Stimulated activated naive CD8-positive, alpha-beta T cell treated with anti-CD3 and anti-CD28 coated beads, Interleukin-15, amount 100 ng/mL, for 72 hours (primary cell): Measurements from ENCODE around the gene CTDSP2.
A peak's percentile ranks its signal among the peaks of the same experiment; 100 is the strongest.
"Not testable (repeated sequence)": the region's sequence is repeated elsewhere in the genome, so short reads cannot be mapped to it uniquely, and the experiment has no call there.

Experiments
- ATAC-seq: fragments of 150-1000 bp; cut with Tn5 transposase; 2 replicates; pipeline ENCODE4 v1.10.0; 2021; ENCODE audit warnings: mild to moderate bottlenecking, moderate library complexity
- DNase-seq, 2 donors: peaks; one replicate each; pipeline ENCODE4 v3.0.0; 2021 to 2022
- H3K27ac Mint-ChIP-seq, 2 donors: one replicate each; pipeline ENCODE4 v1.8.0; 2022; ENCODE audit warnings: mild to moderate bottlenecking in 2 of 2, mixed read lengths in 2 of 2, moderate library complexity in 2 of 2
- H3K27me3 Mint-ChIP-seq: one replicate; pipeline ENCODE4 v1.8.0; 2022; ENCODE audit warnings: mixed read lengths
- H3K4me1 Mint-ChIP-seq: one replicate; pipeline ENCODE4 v1.8.0; 2022; ENCODE audit warnings: mild to moderate bottlenecking, mixed read lengths
- H3K4me3 Mint-ChIP-seq, 2 donors: one replicate each; pipeline ENCODE4 v1.8.0; 2022; ENCODE audit warnings: mild to moderate bottlenecking in 2 of 2, mixed read lengths in 2 of 2, moderate library complexity in 1 of 2
- H3K9me3 Mint-ChIP-seq, 2 donors: one replicate each; pipeline ENCODE4 v1.8.0; 2022; ENCODE audit warnings: mixed read lengths in 2 of 2

The CTDSP2 gene

DNA sequence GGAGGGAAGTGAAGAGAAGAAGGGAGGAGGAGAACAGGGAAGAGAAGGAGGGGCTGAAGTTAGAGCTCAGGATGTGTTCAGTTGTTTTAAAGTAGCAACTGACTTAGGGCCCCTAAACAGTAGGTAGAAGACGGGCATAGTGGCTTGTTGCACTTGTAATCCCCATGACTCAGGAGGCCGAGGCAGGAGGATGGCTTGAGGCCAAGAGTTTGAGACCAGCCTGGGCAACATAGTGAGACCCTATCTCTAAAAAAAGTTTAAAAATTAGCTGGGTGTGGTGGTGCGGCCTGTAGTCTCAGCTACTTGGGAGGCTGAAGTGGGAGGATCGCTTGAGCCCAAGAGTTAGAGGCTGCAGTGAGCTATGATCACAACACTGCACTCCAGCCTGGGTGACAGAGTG is 40.4 kb upstream of the CTDSP2 start:
- not testable (repeated sequence) for H3K4me3 Mint-ChIP-seq

DNA sequence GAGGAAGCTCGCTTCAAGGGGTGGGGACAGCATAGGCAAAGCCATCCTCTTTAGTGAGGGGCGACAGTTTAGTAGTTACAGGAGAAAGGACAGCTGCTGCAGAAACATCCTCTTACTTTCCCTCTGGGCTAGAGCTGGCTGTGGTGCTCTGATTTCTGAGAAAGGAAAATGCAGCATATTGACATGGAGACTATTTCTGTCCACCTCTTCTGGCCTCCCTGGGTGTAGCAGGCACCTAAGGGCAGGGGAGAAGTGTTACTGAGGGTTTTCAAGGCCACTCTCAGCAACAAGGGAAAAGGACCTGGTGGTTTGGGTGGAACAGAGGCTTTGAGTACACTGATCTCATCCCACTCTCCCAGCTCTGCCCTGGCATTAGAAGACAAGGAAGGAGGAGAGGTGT is 40.0 kb upstream of the CTDSP2 start:
- H3K9me3 Mint-ChIP-seq, result peaks cover 0 to 5% of the 10 kb centered on the region in 2 donors
- peaks cover 7% of the 10 kb centered on the region for H3K27me3 Mint-ChIP-seq
- peaks cover 19% of the 10 kb centered on the region for H3K4me1 Mint-ChIP-seq
- no peak for DNase-seq
- no peak for ATAC-seq
- H3K27ac Mint-ChIP-seq, result peak overlapping the region in 1 of 2 donors; percentile 5
- no peak overlapping the region for H3K4me3 Mint-ChIP-seq

More for the DNA sequence above, 40.4 kb upstream of the CTDSP2 start:
- not testable (repeated sequence) for ATAC-seq, DNase-seq, H3K9me3 Mint-ChIP-seq, H3K27ac Mint-ChIP-seq
- Mint-ChIP-seq H3K27me3 (peaks cover 11% of the 10 kb centered on the region), H3K4me1 (peaks cover 23% of the 10 kb centered on the region)

- ATAC-seq (no peak), DNase-seq (no peak)
- H3K9me3 Mint-ChIP-seq, result peaks cover 0 to 5% of the 10 kb centered on the region in 2 donors
- H3K4me1 Mint-ChIP-seq, result peaks cover 17% of the 10 kb centered on the region
- H3K27me3 Mint-ChIP-seq, result peaks cover 7% of the 10 kb centered on the region
- H3K4me3 Mint-ChIP-seq, result no peak overlapping the region
- no peak overlapping the region for H3K27ac Mint-ChIP-seq
These were observed 38.7 kb upstream of the CTDSP2 start for GRCh38 chr12:57885207-57885606.

- ATAC-seq (no peak), DNase-seq (no peak)
- Mint-ChIP-seq H3K27ac (no peak overlapping the region), H3K9me3 (peaks cover 0 to 5% of the 10 kb centered on the region in 2 donors), H3K4me1 (peaks cover 11% of the 10 kb centered on the region), H3K27me3 (peaks cover 7% of the 10 kb centered on the region), H3K4me3 (no peak overlapping the region)
These were observed 37.2 kb upstream of the CTDSP2 start for GRCh38 chr12:57883700-57884099.

DNA sequence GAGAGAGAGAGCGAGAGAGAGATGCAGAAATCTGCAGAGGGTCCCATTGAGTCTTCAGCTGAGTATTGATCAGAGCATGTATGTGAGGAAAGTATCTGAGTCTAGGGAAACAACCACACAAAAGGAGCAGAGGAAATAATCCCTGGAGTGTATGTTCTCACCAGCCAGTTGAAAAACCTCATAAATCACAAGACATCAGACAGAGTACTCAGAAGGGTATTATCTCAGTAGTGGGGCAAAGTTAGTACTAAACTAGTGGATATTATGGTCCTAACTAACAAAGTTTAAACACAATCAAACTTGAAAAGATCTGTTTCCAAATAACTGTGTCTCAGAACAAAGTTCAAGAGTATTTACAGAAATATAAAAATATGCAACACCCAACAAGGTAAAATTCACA is 36.5 kb upstream of the CTDSP2 start:
- peaks cover 4% of the 10 kb centered on the region for H3K4me1 Mint-ChIP-seq
- ATAC-seq (no peak), DNase-seq (no peak)
- H3K4me3 Mint-ChIP-seq, result no peak overlapping the region
- no peak overlapping the region for H3K27ac Mint-ChIP-seq
- peaks cover 0 to 5% of the 10 kb centered on the region in 2 donors for H3K9me3 Mint-ChIP-seq
- peaks cover 7% of the 10 kb centered on the region for H3K27me3 Mint-ChIP-seq

- no peak for ATAC-seq
- H3K4me3 Mint-ChIP-seq, result no peak overlapping the region
- peaks cover 0 to 5% of the 10 kb centered on the region in 2 donors for H3K9me3 Mint-ChIP-seq
- DNase-seq, result no peak
- H3K27me3 Mint-ChIP-seq, result peaks cover 7% of the 10 kb centered on the region
- H3K27ac Mint-ChIP-seq, result peak overlapping the region in 1 of 2 donors; percentile 73
- no peaks in the 10 kb centered on the region for H3K4me1 Mint-ChIP-seq
These were observed 36.0 kb upstream of the CTDSP2 start for GRCh38 chr12:57882575-57882974.

DNA sequence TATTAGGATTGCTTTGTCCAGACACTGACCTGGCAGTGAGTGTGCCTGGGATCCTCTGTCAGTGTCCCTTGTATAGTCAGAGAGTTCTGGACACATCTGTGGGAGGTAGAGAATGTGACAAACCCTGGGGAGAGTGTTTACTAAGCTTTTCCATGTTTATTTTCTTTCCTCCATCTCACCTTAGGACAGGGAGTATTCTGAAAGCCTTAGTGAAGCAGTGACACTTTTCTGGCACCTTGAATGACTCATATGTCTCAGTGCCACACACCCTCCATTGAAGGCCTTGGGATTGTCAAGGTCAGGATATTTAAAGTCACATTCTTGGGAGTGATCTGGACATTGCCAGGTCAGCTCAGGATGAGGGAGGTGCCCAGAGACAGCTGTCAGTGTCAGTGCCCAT is 34.9 kb upstream of the CTDSP2 start:
- Mint-ChIP-seq H3K27ac (no peak overlapping the region), H3K27me3 (peaks cover 7% of the 10 kb centered on the region)
- ATAC-seq, result no peak

GRCh38 chr12:57881035-57881434 is 34.5 kb upstream of the CTDSP2 start:
- H3K4me3 Mint-ChIP-seq, ATAC-seq, H3K9me3 Mint-ChIP-seq, H3K27me3 Mint-ChIP-seq, DNase-seq, H3K4me1 Mint-ChIP-seq, H3K27ac Mint-ChIP-seq: not testable (repeated sequence)

More for the DNA sequence above, 34.9 kb upstream of the CTDSP2 start:
- Mint-ChIP-seq H3K9me3 (peaks cover 0 to 5% of the 10 kb centered on the region in 2 donors), H3K4me1 (no peaks in the 10 kb centered on the region), H3K4me3 (no peak overlapping the region)
- no peak for DNase-seq

DNA sequence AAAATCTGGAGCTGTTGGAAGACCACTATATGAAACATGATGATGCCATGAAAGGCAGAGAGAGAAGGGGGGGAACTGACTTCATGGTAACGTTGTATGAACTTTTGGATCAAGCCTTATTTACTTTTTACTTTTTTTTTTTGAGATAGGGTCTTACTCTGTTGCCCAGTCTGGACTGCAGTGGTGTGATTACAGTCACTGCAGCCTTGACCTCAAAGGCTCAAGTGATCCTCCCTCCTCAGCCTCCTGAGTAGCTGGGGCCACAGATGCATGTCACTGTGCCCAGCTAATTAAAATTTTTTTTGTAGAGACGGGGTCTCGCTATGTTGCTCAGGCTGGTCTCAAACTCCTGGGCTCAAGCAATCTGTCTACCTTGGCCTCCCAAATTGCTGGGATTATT is 31.3 kb upstream of the CTDSP2 start:
- Mint-ChIP-seq H3K4me3 (no peak overlapping the region), H3K4me1 (peaks cover 7% of the 10 kb centered on the region), H3K27me3 (peaks cover 5% of the 10 kb centered on the region), H3K27ac (no peak overlapping the region), H3K9me3 (no peaks in the 10 kb centered on the region)
- DNase-seq, result no peak
- no peak for ATAC-seq

- Mint-ChIP-seq H3K4me3 (no peak overlapping the region), H3K9me3 (no peaks in the 10 kb centered on the region), H3K27ac (no peak overlapping the region), H3K27me3 (no peaks in the 10 kb centered on the region), H3K4me1 (peaks cover 7% of the 10 kb centered on the region)
- DNase-seq, result no peak
- no peak for ATAC-seq
These were observed 29.4 kb upstream of the CTDSP2 start for GRCh38 chr12:57875753-57876547.

DNA sequence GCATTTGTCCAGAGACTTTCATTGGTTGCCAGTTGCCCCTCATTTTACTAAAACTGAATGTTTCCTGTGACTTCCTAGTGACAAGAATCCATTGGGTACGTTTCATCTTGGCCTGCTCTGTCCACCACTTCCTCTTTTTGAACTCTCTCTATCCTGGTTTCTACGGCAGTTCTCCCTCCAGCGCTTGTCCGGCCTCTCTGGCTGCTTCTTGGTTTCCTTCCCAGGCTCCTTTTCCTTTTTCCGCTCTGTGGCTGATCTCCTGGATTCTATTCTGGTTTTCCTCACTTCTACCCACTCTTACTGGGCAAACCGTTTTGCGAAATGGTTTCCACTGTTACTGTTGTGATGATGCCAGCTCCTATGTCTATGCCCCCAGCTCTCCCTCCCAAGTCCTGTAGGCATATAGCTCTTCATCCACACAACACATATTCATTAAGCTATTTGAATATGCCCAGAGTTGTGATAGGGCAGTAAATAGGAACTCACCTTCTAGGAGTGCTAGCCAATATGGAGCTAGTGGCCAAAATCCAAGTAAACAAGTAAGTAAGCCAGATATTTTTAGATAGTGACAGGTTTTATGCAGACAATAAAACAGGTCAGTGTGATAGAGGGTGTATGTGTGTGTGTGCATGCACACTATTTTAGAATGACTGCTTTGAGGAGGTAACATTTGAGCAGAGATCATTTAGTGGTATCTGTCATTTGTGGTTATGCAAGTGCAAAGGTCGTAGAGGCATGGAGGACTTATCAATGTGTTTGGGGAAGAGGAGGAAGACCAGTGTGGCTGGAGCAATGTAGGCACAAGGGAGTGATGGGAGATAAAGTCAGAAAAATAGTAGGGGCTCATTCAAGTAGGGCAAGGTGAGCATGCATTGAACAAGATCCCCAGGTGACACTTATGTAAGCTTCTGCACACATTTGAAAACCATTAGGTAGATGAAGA is 27.9 kb upstream of the CTDSP2 start:
- Mint-ChIP-seq H3K27me3 (peaks cover 1% of the 10 kb centered on the region), H3K27ac (no peak overlapping the region), H3K9me3 (no peaks in the 10 kb centered on the region), H3K4me1 (peaks cover 7% of the 10 kb centered on the region), H3K4me3 (no peak overlapping the region)
- DNase-seq, result no peak
- no peak for ATAC-seq

DNA sequence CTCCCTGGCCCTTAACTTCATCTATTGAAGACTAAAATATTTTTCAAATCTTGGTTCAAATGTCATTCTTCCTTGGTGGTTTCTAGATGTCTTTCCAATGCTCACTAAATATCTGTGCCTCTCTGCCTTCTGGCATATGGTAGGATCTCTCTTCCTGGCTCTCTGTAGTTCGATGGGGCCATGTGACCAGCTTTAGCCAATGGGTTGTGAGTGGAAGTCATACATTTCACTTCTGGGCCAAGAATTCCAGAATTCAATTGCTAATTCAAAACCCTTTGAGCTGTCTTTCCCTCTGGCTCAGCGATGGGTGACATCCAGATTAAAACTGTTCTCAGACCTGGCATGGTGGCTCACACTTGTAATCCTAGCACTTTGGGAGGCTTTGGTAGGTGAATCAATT is 25.8 kb upstream of the CTDSP2 start:
- H3K4me1 Mint-ChIP-seq, result peaks cover 7% of the 10 kb centered on the region
- no peak overlapping the region for H3K27ac Mint-ChIP-seq
- DNase-seq, result no peak
- H3K27me3 Mint-ChIP-seq, result peaks cover 18% of the 10 kb centered on the region
- no peaks in the 10 kb centered on the region for H3K9me3 Mint-ChIP-seq
- no peak overlapping the region for H3K4me3 Mint-ChIP-seq
- ATAC-seq, result no peak

DNA sequence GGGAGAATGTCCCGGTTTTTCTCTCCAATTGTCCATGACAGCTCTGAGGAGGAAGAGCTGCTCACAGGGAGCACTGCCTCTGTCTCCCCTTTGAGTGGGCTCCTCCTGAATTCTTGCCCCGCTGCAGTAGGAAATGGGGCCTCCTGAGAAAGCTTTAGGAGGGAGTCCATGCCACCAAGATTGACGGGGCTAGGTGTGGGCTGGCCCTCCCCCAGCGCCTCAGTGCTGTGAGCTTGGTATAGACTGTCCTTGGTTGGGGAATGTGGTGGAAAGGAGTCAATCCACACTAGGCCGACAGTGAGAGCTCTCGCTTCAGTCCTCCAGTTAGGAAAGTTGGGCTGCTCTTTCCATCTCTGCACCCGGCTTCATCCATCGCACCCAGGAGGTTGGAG is 23.4 kb upstream of the CTDSP2 start:
- Mint-ChIP-seq H3K4me1 (no peaks in the 10 kb centered on the region), H3K27me3 (peaks cover 18% of the 10 kb centered on the region), H3K9me3 (no peaks in the 10 kb centered on the region), H3K27ac (no peak overlapping the region), H3K4me3 (no peak overlapping the region)
- no peak for ATAC-seq
- DNase-seq, result no peak

DNA sequence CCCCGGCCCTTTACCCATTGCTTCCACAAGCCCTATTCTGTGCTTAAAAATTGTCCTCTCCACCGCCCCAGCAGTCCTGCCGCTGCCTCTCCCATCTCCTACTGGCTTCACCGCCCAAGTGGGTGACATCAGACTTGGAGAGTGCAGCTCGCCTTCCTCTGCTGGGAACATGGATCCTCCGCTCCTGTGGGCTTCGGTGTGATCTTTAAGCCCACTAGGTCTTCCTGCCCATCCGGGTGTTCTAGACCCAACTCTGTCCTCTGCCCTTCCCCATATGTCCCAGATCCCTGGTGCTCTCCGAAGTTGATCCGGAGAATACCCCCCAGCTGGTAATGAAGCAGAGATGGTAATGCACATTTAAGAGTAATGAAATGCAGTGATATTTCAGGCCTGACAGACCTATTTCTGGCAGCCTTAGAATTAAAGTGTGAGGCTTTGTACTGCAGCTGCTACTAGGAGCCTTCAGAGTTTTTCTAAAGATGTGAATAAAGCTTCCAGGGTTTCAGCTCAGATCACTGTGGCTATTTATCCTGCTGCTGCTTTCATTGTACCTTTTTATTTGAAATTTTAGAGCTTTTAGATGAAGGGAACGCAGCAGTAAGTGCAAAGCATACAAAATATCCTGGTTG is 22.9 kb upstream of the CTDSP2 start:
- peaks cover 5% of the 10 kb centered on the region for H3K4me1 Mint-ChIP-seq
- no peak for ATAC-seq
- H3K27me3 Mint-ChIP-seq, result peaks cover 18% of the 10 kb centered on the region
- H3K4me3 Mint-ChIP-seq, result no peak overlapping the region
- H3K27ac Mint-ChIP-seq, result no peak overlapping the region
- DNase-seq, result no peak
- H3K9me3 Mint-ChIP-seq, result no peaks in the 10 kb centered on the region

DNA sequence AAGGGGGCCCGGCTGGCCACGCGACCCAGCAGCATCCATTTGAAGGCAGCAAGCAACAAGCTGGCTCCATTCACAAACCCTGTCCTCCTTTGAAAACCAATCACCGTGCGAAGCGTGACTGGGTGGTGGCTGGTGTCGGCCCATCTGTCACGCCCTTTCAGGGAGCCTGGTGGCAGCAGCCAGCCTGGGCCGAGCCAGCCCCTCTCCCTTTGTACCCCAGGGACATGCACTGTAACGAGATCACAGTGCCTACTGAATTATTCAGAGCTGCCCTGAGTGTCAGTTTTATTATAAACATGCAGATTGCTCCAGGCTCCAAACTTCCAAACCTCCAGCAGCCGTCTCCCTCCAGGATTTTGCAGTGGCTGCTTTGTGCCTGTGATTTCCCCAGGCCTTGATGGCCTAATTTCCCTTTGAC is 22.3 kb upstream of the CTDSP2 start:
- peaks cover 18% of the 10 kb centered on the region for H3K27me3 Mint-ChIP-seq
- H3K4me3 Mint-ChIP-seq, result no peak overlapping the region
- H3K4me1 Mint-ChIP-seq, result peaks cover 5% of the 10 kb centered on the region
- H3K9me3 Mint-ChIP-seq, result no peaks in the 10 kb centered on the region
- no peak for ATAC-seq
- peak overlapping the region in 1 of 2 donors; percentile 30 for H3K27ac Mint-ChIP-seq
- no peak for DNase-seq
